HL-60/S4 treated with retinoic acid at 250 ng/mL for 4 days and 3 days (cell line): Measurements from ENCODE around the gene CDKN1C.

Experiments
- in situ Hi-C: fragments of 300-500 bp; cut with MboI; formaldehyde crosslinking; loops from 2 replicates; pipeline ENCODE4 v1.7.0; 2022; ENCODE audit warnings: low sequenced_read_pairs

Gene CDKN1C

GRCh38 chr11:2885678-2886081 is at the start of gene CDKN1C:
Gene CDKN1C, minus strand, starts transcription at chr11:2885775. Its CDS starts 319 bp downstream, at chr11:2885456.
- in situ Hi-C loops, result loop anchor here (25.0 kb wide), 1 partner anchor 698 kb away; no protein-coding TSS in a partner anchor

GRCh38 chr11:2934611-2935239 is 49.1 kb upstream of the CDKN1C start:
- in situ Hi-C loops, result no loop called here

GRCh38 chr11:2934021-2934550 is 48.5 kb upstream of the CDKN1C start:
- in situ Hi-C loops, result no loop called here

- in situ Hi-C loops, result no loop called here
Measured at GRCh38 chr11:2933375-2934020, 47.9 kb upstream of the CDKN1C start.

GRCh38 chr11:2932850-2933251 is 47.3 kb upstream of the CDKN1C start:
- in situ Hi-C loops, result no loop called here

- in situ Hi-C loops, result no loop called here
Measured at GRCh38 chr11:2931771-2932738, 46.5 kb upstream of the CDKN1C start.

- in situ Hi-C loops, result no loop called here
Measured at GRCh38 chr11:2931420-2931746, 45.8 kb upstream of the CDKN1C start.

GRCh38 chr11:2930704-2931419 is 45.3 kb upstream of the CDKN1C start:
- in situ Hi-C loops, result no loop called here

- in situ Hi-C loops, result no loop called here
Measured at GRCh38 chr11:2929950-2930703, 44.6 kb upstream of the CDKN1C start.

- in situ Hi-C loops, result no loop called here
Measured at GRCh38 chr11:2929531-2929949, 44.0 kb upstream of the CDKN1C start.

- in situ Hi-C loops, result no loop called here
Measured at GRCh38 chr11:2928605-2929530, 43.3 kb upstream of the CDKN1C start, which contains the start of gene PHLDA2. Gene PHLDA2, minus strand, starts transcription at chr11:2929420. Its CDS starts 56 bp downstream, at chr11:2929364.

GRCh38 chr11:2927851-2928604 is 42.5 kb upstream of the CDKN1C start:
- in situ Hi-C loops, result no loop called here

- in situ Hi-C loops, result no loop called here
Measured at GRCh38 chr11:2927121-2927800, 41.7 kb upstream of the CDKN1C start.

- in situ Hi-C loops, result no loop called here
Measured at GRCh38 chr11:2926611-2927051, 41.1 kb upstream of the CDKN1C start.

- in situ Hi-C loops, result no loop called here
Measured at GRCh38 chr11:2924821-2925675, 39.5 kb upstream of the CDKN1C start.

- in situ Hi-C loops, result no loop called here
Measured at GRCh38 chr11:2924381-2924780, 38.8 kb upstream of the CDKN1C start.
